GM19351 (cell line): ENCODE results near the gene SEPTIN5.
"Not testable (repeated sequence)": the region's sequence is repeated elsewhere in the genome, so short reads cannot be mapped to it uniquely, and the experiment has no call there.

Experiments
- ATAC-seq: cut with Tn5 transposase; IDR thresholded peaks from one replicate; pipeline ENCODE4 v1.9.1; 2021; ENCODE audit warnings: mild to moderate bottlenecking, moderate library complexity; ENCODE audit not compliant: unreplicated experiment

Gene SEPTIN5

GRCh38 chr22:19714312-19715187 lies at the start of gene SEPTIN5:
Gene SEPTIN5, plus strand, starts transcription at chr22:19714503. Its CDS starts 86 bp downstream, at chr22:19714589.
- ATAC-seq, result no peak

- no peak for ATAC-seq
Observed at GRCh38 chr22:19664951-19665783, 49.1 kb upstream of the SEPTIN5 start.

DNA sequence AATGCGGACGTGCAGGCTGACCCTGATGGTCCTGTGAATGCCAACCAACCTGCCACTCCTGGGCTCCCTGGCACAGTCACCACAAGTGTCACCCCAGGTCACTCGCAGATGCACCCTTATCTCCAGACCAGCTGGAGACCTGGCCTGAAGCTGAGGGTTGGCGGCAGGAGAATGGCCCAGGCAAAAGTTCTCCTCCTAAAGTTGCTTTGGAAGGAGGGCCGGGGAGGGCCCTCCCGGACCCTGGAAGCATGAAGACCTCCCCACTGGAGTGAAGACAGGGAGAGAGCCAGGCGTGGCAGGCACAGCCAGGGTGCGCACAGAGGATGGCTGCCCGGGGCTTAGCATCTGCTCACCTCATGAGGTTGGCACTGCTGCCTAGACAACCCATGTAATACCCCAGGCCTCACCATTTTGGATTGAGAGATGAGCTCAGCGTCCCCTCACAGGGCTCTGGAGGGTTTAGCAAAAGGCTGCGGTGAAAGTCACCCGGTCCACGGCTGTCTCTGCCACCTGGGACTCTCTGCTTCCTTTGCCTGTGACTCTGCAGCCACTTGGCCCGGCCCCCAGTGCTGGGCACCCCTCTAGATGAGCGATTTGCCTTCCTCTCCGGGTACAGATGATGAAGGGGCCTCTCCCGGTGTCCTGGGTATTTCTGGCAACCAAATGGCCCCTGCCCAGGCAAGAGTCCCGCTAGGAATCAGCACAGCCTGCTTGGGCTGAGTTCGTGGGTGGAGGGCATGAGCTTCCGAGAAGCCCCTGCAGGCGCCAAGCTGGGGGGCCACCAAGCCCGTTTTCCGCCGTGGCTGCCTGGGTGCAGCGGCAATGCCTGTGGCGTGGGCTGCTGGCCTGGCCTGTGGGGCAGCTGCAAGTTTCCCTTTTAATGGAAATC lies 48.3 kb upstream of the SEPTIN5 start:
- ATAC-seq, result no peak

GRCh38 chr22:19666673-19667593 lies 47.4 kb upstream of the SEPTIN5 start:
- no peak for ATAC-seq

DNA sequence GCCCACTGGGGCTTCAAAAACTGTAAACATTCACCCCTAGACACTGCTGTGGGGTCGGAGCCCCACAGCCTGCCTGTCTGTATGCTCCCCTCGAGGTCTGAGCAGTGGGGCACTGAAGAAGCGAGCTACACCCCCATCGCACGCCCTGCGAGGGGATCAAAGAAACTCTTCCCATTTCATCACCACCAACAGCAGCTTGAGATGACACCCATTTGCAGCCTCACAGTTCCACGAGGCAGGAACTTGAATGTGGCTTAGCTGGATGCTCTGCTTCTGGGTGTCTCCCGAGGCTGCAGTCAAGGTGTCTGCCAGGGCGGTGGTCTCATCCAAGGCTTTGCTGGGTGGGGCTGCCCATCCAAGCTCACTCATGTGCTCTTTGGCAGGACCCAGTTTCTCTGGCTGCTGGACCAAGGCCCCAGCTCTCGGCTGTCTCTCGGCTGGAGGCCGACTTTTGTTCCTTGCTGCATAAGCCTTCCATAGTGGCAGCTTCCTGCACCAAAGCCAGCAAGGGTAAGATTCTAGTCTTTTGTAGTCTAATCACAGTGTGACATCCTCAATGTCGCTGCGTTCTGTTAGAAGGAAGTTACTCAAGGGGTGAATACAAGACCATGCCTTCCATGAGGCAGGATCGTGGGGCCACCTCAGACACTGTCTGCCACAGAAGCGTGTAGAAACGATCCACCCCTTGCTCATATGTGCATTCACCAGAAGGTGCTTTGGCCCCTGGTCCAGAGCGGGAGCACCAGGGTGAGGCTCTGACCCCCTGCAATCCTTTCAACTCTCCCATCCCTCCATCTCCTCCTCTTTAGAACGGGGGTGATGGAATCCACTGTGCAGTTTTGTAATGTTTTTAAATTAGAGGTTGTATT lies 46.2 kb upstream of the SEPTIN5 start:
- ATAC-seq, result no peak

DNA sequence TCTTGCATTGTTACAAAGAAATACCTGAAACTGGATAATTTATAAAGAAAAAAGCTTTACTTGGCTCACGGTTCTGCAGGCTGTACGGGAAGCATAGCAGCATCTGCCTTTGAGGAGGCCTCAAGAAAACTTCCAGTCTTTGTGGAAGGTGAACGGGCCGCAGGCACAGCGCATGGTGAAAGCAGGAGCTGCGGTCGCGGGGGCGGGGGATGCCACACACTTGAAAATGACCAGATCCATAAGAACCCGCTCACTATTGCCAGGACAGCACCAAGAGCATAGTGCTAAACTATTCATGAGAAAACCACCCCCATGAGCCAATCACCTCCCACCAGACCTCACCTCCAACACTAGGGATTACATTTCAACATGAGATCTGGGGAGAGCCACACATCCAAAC lies 45.6 kb upstream of the SEPTIN5 start:
- ATAC-seq, result no peak

DNA sequence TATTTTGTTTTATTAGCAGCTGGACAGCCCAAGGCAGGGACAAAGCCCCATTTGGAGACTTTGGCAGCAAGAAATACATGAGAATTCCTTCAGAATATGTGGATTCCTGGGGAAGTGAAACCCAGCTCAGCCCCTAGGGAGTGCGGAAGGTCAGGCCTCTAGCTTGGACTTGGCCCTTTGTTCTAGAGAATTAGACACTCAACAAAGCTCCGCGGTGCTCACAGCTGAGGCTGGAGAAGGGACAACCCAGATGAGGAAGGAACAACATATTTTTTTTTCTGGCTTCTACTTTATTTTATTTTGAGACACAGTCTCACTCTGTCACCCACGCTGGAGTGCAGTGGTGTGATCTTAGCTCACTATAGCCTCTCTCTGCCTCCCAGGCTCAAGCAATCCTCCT lies 44.7 kb upstream of the SEPTIN5 start:
- no peak for ATAC-seq

- ATAC-seq, result no peak
Observed at GRCh38 chr22:19671316-19671715, 43.0 kb upstream of the SEPTIN5 start.

DNA sequence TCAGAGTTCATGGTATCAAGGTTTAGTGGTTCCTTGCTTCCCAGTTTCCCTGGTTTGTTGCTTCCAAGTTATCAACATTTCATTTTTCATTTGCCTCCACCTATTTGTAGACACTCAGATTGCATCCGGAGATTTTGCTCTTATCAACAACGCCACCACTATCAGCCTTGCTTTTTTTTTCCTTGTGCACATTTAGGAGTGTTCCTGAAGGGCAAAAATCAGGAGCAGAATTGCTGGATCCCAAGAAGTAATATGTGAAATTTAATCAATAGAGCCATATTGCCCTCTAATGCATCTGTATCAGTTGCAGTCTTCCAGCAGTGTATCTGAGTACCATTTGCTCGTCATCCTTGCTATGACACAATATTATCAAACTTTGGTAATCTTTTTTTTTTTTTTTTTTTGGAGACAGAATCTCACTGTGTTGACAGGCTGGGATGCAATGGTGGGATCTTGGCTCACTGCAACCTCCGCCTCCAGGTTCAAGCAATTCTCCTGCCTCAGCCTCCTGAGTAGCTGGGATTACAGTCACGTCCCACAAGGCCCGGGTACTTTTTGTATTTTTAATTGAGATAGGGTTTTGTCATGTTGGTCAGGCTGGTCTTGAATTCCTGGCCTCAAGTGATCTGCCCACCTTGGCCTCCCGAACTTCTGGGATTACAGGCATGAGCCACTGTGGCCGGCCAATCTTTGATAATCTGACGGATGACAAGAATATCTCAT lies 42.1 kb upstream of the SEPTIN5 start:
- no peak for ATAC-seq

DNA sequence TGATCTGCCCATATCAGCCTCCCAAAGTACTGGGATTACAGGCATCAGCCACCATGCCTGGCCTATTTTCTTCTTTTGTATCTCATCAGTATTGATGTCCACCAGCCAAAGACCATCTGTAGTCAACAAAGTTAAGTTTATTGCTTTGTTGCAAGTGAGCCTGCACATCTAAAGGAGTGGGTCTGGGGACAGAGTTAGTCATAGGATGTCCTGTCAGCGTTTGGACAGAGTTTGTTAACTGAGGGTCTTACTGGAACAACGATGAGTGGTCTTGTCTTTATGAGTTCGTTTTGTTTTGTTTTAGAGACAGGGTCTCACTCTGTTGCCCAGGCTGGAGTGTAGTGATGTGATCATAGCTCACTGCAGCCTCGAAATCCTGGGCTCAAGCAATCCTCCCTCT lies 40.6 kb upstream of the SEPTIN5 start:
- ATAC-seq, result no peak

DNA sequence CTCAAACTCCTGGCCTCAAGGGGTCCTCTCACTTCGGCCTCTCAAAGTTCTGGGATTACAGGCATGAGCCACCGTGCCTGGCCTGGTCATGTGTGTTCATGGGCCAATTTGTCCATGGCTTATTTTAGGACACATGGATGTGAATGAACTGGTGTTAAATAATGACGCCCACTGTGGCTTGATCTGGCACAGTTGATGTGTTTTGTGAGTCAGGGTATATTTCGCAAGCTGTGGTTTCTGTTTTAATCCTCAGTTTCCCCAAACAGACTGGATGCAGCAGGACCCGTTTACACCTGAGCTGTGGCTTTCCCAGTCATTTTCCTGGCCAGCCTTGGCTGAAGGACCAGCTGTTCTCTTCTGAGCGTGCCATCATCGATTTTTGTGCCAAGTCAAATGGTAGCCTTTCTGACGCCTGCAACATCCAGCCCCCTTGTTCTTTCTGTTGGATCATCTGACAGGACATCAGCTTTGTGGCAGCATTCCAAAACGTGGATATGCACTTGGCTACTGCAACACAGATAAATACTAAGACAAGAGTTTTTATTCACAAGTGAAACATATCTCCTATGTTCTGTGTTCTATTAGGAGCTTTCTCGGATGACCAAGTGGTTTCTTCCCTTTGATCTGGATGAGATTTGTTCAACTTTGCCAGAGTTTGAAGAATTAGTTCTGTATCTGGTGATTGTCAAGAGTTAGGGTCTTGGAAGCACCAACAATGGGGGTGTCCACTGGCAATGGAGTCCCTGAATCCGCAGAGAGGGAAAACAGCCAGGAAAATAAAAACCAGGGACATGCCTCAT lies 40.0 kb upstream of the SEPTIN5 start:
- no peak for ATAC-seq

DNA sequence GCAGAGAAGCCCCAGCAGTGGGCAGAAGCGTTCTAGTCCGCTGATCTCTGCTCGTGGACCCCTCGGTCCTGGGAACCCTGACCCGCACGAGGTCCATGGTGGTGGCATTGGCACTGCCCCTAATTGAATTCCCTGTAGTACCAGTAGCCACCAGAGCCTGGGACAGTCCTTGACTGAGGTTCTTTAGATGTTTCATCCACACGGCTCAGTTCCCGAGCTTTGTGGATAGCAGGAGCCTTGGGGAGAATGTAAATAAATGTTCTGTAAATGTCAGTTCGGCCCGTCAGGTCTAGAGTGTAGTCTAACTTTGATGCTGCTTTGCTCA lies 39.4 kb upstream of the SEPTIN5 start:
- ATAC-seq, result no peak

DNA sequence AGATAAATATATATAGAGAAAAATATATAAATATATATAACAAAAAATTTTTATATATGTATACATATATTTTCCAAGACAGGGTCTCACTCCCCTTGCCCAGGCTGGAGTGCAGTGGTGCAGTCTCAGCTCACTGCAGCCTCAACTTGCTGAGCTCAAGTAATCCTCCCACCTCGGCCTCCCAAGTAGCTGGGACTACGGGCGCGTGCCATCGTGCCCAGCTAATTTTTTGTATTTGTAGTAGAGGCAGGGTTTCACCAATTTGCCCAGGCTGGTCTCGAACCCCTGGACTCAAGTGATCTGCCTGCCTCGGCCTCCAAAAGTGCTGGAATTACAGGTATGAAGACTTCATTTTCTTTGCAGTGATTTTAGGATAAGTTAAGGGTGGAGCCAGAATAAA lies 38.9 kb upstream of the SEPTIN5 start:
- no peak for ATAC-seq

DNA sequence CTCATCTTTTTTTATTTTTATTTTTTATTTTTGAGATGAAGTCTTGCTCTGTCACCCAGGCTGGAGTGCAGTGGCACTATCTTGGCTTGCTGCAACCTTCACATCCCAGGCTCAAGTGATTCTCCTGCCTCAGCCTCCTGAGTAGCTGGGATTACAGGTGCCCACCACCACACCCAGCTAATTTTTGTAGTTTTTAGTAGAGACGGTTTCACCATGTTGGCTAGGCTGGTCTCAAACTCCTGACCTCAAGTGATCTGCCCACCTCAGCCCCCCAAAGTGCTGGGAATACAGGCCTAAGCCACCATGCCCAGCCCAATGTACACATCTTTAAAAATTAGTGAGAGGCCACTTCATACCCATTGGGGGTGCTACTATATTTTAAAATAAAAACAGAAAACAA lies 37.9 kb upstream of the SEPTIN5 start:
- not testable (repeated sequence) for ATAC-seq

DNA sequence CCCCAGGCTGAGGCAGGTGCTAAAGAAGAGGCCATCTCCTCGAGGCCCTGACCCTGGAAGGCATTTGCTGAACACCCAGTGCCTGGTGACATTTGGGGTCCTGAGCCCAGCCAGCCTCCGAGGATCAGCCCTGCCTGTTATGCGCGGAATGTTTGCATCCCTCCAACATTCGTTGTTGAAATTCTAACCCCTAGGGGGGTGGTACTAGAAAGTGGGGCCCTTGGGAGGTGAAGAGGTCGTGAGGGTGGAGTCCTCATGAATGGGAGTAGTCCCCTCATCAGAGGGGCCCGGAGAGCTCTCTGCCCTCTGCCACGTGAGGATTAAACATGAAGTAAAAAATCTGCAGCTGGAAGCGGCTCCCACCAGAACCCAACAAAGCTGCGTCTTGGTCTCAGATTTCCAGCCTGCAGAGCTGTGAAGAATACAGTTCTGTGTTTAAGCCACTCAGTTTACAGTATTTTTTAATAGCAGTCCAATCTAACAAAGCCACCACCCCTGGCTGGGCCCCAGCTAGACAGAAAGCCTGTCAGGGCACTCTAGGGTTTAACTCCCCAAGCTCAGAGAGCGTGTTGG lies 35.3 kb upstream of the SEPTIN5 start:
- ATAC-seq, result no peak

- ATAC-seq, result no peak
Observed at GRCh38 chr22:19679522-19680101, 34.7 kb upstream of the SEPTIN5 start.

DNA sequence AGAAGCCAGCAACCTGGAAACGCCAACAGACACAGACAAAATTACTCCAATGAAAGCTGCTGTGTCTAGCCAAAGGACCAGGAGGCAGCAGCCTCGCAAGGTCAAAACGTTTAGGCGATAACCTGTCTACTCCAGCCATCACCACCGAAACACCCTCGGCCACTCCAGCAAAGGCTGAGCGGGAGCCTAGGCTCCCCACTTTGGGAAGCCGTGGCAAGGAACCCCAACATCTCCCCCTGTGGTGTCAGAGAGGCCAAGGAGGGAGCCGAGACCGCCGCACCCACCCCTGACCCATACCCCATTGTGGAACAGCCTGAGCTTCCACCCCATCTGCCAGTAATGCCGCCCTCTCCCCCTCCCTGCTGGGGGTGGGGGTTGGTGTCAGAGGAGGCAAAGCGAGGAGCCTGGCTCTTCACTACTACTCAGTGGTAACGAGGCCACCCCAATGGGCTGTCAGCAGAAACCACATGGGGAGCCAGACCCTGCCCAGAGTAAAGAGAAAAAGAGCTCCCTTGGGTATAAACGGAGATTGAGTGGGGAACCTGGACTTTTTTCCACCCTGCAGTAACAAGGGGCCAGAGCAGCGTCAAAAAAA lies 33.9 kb upstream of the SEPTIN5 start:
- no peak for ATAC-seq
